LNCaP clone FGC (cell line): ENCODE data around the gene TPM3.
"Not testable (repeated sequence)": the region's sequence is repeated elsewhere in the genome, so short reads cannot be mapped to it uniquely, and the experiment has no call there.

Experiments used
- DNase-seq: peaks from one replicate; pipeline ENCODE4 v3.0.0-alpha.2; 2011; ENCODE audit warnings: low read depth
- H3K4me3 ChIP-seq: 2 replicates; pipeline ENCODE4 v1.5.1; 2011; ENCODE audit warnings: mild to moderate bottlenecking, low read depth, low read length, control low read depth
- CTCF ChIP-seq: IDR thresholded peaks from 2 replicates; pipeline ENCODE4 v1.5.1; 2012; ENCODE audit warnings: mild to moderate bottlenecking; ENCODE audit not compliant: control insufficient read depth, insufficient read depth; ENCODE audit errors: extremely low read depth

TPM3 gene

DNA sequence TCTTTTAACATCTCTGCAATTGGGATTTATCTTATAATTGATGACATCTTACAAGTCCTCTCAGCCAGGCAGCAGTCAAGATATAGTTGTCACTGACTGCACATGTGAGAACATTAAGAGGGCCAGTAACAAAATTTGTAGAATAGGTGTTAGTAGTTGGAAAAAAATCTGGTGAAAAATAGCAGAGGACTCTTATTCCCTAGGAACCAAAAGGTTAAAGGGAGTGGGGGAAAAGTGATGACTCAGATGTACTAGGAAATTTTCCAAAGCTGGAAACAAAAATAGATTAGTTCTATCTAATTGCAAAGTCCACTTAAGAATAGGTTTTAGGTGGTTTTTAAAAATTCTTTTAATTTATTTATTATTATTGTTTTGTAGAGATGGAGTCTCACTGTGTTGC, 40.6 kb downstream of the TPM3 start:
- H3K4me3 ChIP-seq = no peak overlapping the region
- no peak for DNase-seq
- TF ChIP-seq CTCF = no peak

- H3K4me3 ChIP-seq = no peak overlapping the region
- no peak for TF ChIP-seq CTCF
- no peak for DNase-seq
Measured at GRCh38 chr1:154148807-154149206, 43.1 kb downstream of the TPM3 start.

DNA sequence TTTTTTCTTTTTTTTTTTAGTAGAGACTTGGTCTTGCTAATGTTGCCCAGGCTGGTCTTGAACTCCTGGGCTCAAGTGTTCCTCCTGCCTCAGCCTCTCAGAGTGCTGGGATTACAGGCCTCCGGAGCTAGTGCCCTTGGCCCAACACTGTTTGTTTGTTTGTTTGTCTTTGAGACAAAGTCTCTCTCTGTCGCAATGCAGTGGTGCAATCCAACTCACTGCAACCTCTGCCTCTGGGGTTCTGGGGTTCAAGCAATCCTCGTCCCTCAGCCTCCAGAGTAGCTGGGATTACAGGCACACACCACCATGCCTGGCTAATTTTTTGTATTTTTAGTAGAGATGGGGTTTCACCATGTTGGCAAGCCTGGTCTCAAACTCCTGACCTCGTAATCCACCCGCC, 44.4 kb downstream of the TPM3 start:
- not testable (repeated sequence) for DNase-seq, H3K4me3 ChIP-seq

DNA sequence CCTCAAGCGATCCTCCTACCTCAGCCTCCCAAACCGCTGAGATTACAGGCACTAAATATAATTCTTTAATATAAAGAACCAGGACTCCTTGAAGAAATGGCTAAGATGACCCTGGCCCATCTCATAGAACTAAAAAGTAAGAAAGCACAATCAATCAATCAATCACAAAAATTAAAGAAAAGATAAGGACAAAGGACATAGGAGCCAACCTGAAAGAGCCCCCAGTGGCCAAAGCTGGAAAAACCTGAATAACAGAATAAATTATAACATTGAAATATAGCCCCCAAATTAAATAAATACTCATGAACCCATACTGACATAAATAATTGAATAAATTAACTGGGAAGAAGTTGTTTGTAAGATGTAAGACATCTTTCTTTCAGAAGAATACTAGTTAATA, 45.9 kb downstream of the TPM3 start:
- no peak overlapping the region for H3K4me3 ChIP-seq
- no peak for DNase-seq
- TF ChIP-seq CTCF = no peak

DNA sequence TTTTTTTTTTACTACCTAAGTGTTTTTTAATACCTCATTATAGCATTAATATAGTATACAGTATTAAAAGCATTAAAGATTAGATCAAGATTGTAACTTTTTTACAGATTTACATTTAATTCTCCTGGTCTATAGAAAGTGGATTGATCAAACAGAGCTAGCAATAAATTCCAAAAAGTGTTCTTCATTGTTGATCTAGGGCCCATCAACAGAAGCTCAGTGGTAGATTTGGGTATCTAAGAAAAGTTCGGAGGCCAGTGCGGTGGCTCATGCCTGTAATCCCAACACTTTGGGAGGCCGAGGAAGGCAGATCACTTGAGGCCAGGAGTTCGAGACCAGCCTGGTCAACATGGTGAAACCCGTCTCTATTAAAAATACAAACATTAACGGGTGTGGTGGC, 49.5 kb downstream of the TPM3 start:
- no peak overlapping the region for H3K4me3 ChIP-seq
- no peak for TF ChIP-seq CTCF
- DNase-seq = peak; percentile 91

DNA sequence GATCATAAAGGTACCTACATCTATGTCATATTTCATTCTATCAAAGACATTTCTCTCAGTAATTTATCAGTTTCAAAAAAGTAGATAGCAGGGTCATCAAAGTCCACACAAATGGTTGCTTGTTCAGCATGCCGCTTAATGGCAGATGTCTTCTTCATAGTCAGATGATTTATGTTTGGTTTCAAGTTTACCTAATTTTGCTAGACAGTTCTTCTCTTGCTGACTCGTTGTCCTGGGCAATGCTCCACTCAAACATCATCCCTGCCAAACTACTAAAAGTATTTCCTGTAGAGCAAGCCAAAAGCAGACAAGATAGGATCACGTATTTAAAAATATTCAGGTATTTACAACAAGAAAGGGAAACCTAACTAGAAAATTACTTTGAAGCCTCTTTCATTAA, 50.7 kb downstream of the TPM3 start:
- DNase-seq = peak; percentile 96
- no peak overlapping the region for H3K4me3 ChIP-seq
- TF ChIP-seq CTCF = no peak

- TF ChIP-seq CTCF = no peak
Measured at GRCh38 chr1:154137888-154138287, 54.0 kb downstream of the TPM3 start.

GRCh38 chr1:154133256-154133655, 58.6 kb downstream of the TPM3 start:
- no peak for TF ChIP-seq CTCF
- DNase-seq = no peak
- no peak overlapping the region for H3K4me3 ChIP-seq

More at GRCh38 chr1:154137888-154138287, 54.0 kb downstream of the TPM3 start:
- no peak overlapping the region for H3K4me3 ChIP-seq
- no peak for DNase-seq
